IPS-18a (cell line): Measurements from ENCODE around the gene AVEN.
"Not testable (repeated sequence)": the region's sequence is repeated elsewhere in the genome, so short reads cannot be mapped to it uniquely, and the experiment has no call there.

Source experiments
- H3K27ac ChIP-seq: one replicate; pipeline ENCODE4 v1.5.1; 2013; ENCODE audit warnings: low read length
- H3K27me3 ChIP-seq: one replicate; pipeline ENCODE4 v1.6.1; 2013; ENCODE audit warnings: mild to moderate bottlenecking, low read length; ENCODE audit not compliant: control insufficient read depth, insufficient read depth
- H3K36me3 ChIP-seq: one replicate; pipeline ENCODE4 v1.6.1; 2013; ENCODE audit warnings: low read depth, low read length; ENCODE audit not compliant: control insufficient read depth
- H3K4me1 ChIP-seq: one replicate; pipeline ENCODE4 v1.6.1; 2013; ENCODE audit warnings: low read depth, low read length; ENCODE audit not compliant: control insufficient read depth
- H3K4me3 ChIP-seq: one replicate; pipeline ENCODE4 v1.5.1; 2013; ENCODE audit warnings: low read length
- H3K9ac ChIP-seq: one replicate; pipeline ENCODE4 v1.6.1; 2013; ENCODE audit warnings: mild to moderate bottlenecking, low read length, moderate library complexity
- H3K9me3 ChIP-seq: one replicate; pipeline ENCODE4 v1.6.1; 2013; ENCODE audit warnings: low read depth, low read length; ENCODE audit not compliant: control insufficient read depth

Gene AVEN

DNA sequence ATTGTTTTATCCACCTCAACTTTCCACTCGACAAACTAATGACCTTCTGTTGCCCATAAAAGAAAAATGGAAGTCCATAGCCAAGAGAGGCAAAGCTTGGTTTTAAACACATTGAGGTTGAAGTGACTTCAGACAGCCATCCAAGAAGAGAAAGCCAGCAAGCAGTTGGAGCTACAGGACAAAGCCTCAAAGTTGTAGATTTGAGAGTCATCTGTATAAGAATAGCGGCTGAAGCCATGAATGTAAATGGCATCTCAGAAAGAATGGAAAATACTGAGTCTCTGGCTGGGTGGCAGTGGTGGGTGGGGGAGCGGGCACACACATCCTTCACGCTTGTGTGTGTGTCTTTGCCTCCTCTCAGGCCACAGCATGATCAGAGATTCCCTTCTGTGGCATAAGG lies 194.8 kb downstream of the AVEN start:
- Histone ChIP-seq H3K27ac (no peak overlapping the region), H3K9ac (no peak overlapping the region)

DNA sequence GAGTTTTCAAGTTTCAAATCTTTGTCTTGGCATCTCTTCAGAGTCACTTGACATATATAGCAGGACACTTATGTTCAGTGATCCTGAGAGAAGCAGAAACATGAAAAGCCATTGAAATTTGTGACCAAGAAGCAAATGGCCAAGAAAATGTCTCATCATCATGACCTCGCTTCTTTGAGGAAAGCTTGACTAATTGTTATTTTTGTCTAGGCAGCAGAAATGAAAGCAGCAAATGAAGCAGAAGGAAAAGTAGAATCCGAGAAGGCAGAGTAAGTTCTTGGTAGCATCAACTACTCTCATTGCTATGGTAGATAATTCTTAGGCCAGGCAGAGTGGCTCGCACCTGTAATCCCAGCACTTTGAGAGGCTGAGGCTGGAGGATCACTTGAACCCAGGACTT lies 198.4 kb downstream of the AVEN start:
- H3K9ac ChIP-seq: no peak overlapping the region
- no peak overlapping the region for H3K4me3 ChIP-seq
- no peak overlapping the region for H3K27ac ChIP-seq
- no peaks in the 10 kb centered on the region for H3K9me3 ChIP-seq
- H3K36me3 ChIP-seq: no peaks in the 10 kb centered on the region
- no peaks in the 10 kb centered on the region for H3K27me3 ChIP-seq
- peaks cover 19% of the 10 kb centered on the region for H3K4me1 ChIP-seq

More for the DNA sequence above, 194.8 kb downstream of the AVEN start:
- Histone ChIP-seq H3K4me1 (peaks cover 16% of the 10 kb centered on the region), H3K4me3 (peak overlapping the region; percentile 18), H3K27me3 (no peaks in the 10 kb centered on the region), H3K9me3 (no peaks in the 10 kb centered on the region), H3K36me3 (no peaks in the 10 kb centered on the region)

DNA sequence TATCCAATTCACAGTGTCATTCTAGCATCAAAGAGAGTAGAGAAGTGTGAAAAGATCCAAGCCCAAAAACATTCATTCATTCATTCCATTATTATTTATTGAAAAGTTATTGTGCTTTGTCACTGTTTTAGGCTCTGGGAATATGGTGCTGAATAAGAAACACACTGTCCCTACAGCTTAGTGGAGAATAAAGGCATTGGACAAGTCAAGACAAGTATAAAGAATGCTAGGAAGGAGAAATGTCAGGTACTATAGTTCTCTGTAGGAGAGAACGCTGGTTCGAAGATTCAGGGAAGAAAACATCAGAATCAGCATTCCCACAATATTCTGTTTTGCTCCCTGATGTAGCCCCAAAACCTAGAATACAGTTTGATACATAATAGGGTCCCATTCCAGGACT lies 199.5 kb downstream of the AVEN start:
- Histone ChIP-seq H3K27me3 (no peaks in the 10 kb centered on the region), H3K9ac (no peak overlapping the region), H3K4me3 (no peak overlapping the region), H3K4me1 (peaks cover 26% of the 10 kb centered on the region), H3K36me3 (no peaks in the 10 kb centered on the region), H3K27ac (no peak overlapping the region), H3K9me3 (no peaks in the 10 kb centered on the region)

DNA sequence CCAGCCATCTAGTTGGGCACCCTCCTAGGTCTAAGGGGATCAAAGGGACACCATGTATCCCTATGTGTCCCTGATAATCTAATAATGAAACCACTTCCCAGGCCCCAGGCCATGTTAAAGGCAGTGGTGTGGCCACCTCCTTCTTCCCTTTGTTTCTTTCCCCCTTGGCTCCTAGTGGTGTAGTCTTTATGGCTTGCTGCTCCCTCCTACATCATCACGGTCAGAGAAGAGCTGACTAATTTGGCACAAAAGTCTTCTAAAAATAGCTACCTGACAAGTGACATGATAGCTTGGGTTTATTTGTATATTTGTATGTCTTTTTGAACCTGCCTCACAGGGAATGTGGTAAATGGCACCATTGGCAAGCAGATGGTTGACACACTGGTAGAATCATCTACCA lies 201.7 kb downstream of the AVEN start:
- no peaks in the 10 kb centered on the region for H3K27me3 ChIP-seq
- H3K4me1 ChIP-seq: peaks cover 19% of the 10 kb centered on the region
- no peaks in the 10 kb centered on the region for H3K36me3 ChIP-seq
- no peak overlapping the region for H3K4me3 ChIP-seq
- H3K27ac ChIP-seq: no peak overlapping the region
- H3K9me3 ChIP-seq: no peaks in the 10 kb centered on the region
- no peak overlapping the region for H3K9ac ChIP-seq

DNA sequence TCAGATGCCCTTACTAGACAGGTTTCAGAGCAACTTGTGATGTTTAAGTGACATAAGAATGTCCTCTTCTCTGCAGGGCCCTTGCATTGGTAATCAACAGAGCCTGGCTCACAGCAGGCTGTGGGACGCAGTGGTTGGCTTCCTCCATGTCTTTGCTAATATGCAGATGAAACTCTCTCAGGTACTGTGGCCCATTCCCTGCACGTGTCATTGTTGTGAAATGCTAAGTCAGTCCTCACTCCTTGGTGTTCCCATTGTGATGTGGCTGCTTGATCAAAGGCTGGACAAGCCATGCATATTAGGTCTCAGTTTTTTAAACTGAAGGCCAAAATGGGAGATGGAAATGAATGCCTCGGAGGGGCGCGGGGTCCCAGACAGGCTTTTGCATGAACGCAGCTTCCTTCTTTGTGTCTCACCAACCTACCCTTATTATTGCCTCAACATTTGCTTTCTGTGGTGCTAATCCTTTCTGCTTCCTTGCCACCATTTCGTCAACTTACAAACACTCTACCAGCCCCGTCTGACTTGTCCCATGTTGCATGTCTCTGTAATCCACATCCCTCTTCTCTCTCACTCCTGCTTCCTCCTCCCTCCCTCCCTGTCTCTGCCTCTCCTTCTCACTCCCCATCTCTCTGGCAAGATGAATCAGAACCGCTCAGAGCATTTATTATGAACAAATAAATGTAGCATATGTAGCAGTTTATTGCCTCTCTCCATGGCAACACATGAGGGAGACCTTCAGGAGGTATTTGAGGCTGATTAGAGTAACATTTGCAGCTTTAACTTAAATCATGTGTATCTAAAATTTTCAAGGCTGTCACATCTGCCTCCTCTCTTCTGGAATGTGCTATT lies 203.9 kb downstream of the AVEN start:
- no peaks in the 10 kb centered on the region for H3K27me3 ChIP-seq
- peaks cover 19% of the 10 kb centered on the region for H3K4me1 ChIP-seq
- H3K9ac ChIP-seq: no peak overlapping the region
- no peaks in the 10 kb centered on the region for H3K36me3 ChIP-seq
- H3K9me3 ChIP-seq: no peaks in the 10 kb centered on the region
- peak overlapping the region; percentile 36 for H3K27ac ChIP-seq
- H3K4me3 ChIP-seq: peak overlapping the region; percentile 35

DNA sequence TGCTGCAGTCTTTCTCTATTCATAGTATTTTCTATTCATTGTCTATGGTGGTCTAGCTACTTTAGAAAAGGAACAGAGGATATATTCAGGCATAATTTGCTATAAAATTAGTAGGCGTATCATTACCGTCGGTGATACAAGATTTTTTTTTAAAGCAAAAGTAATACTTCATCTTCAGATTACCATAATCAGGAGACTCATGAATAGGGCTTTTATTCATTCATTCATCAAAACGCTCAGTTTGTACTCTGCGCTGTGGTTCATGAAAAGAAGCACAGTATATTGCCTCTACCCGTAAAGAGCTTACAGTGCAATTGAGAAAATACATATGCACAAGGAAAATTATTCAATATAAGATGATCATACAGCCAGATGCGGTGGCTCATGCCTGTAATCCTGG lies 207.4 kb downstream of the AVEN start:
- peaks cover 19% of the 10 kb centered on the region for H3K4me1 ChIP-seq
- H3K27ac ChIP-seq: no peak overlapping the region
- no peaks in the 10 kb centered on the region for H3K36me3 ChIP-seq
- H3K4me3 ChIP-seq: no peak overlapping the region
- H3K27me3 ChIP-seq: no peaks in the 10 kb centered on the region
- no peaks in the 10 kb centered on the region for H3K9me3 ChIP-seq
- H3K9ac ChIP-seq: no peak overlapping the region

DNA sequence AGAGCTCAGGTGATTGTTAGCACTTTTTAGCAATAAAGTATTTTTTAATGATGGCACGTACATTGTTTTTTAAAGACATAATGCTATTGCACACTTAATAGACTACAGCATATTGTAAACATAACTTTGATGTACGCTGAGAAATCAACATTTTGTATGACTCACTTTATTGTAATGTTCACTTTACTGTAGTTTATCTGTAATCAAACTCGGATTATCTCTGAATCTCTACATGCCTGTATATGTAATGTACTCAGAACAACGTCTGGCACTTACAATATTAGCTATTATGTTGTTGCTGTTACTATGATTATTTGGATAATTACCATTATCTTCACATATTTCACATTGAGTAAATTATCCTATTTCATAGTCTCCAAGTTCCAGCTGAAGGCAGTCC lies 208.7 kb downstream of the AVEN start:
- Histone ChIP-seq H3K4me1 (peaks cover 14% of the 10 kb centered on the region), H3K9me3 (no peaks in the 10 kb centered on the region), H3K27me3 (no peaks in the 10 kb centered on the region), H3K4me3 (no peak overlapping the region), H3K36me3 (no peaks in the 10 kb centered on the region), H3K27ac (no peak overlapping the region), H3K9ac (no peak overlapping the region)

DNA sequence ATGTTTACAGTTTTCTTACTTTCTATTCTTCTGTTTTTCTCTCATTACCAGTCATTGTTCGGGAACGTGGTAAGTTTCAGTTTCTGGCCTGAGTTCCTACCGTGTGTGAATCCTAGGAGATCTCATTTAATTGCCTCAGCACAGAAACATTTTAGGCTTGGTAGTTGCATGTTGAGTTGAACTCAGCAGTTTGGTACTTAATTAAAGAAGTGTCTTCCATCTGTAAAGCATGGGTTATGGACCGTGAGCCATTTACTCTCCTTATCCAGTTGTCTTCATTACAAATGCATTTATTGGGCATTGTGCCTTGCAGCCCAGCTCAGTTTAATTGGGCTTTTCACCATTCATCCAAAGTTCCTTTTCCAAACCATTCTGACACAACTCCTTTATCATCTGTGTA lies 212.8 kb downstream of the AVEN start:
- Histone ChIP-seq H3K4me1 (peaks cover under 1% of the 10 kb centered on the region), H3K9me3 (no peaks in the 10 kb centered on the region), H3K27me3 (no peaks in the 10 kb centered on the region), H3K9ac (no peak overlapping the region), H3K36me3 (no peaks in the 10 kb centered on the region), H3K4me3 (no peak overlapping the region), H3K27ac (no peak overlapping the region)

DNA sequence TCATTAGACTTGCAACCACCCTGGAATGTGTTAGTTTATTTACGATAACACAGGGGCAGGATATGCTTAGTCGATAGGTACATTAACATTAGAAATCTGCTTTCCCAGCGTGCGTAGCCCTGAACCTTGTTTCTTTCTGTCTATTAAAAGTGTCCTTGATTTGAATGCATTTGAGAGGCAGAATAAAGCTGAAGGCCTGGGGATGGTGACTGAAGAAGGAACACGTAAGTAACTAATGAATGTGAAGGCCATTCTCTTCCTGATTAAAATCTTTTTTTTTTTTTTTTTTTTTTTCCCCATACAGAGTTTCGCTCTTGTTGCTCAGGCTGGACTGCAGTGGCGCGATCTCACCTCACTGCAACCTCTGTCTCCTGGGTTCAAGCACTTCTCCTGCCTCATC lies 213.6 kb downstream of the AVEN start:
- no peaks in the 10 kb centered on the region for H3K27me3 ChIP-seq
- H3K27ac ChIP-seq: no peak overlapping the region
- H3K4me1 ChIP-seq: peaks cover 4% of the 10 kb centered on the region
- no peak overlapping the region for H3K9ac ChIP-seq
- H3K36me3 ChIP-seq: no peaks in the 10 kb centered on the region
- H3K4me3 ChIP-seq: no peak overlapping the region
- H3K9me3 ChIP-seq: no peaks in the 10 kb centered on the region

DNA sequence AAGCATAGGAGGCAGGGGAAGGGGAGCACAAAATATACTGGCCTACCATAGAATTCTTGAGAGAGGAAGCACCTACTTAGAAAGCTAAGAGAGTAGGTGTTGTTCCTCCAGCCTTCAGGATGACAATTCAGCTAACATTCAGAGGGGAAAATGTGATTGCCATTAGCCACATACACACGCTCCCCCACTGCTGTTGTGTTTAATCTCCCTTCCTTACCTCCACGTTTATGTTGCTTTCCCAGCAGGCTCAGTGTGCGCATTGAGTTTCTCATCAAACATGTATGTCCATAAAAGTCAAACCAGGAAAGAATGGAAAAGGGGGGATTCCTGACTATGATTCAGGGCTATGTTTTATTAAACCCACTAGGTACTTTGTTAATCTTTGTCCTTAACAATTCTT lies 215.9 kb downstream of the AVEN start:
- H3K36me3 ChIP-seq: no peaks in the 10 kb centered on the region
- peaks cover 4% of the 10 kb centered on the region for H3K4me1 ChIP-seq
- no peak overlapping the region for H3K27ac ChIP-seq
- H3K9me3 ChIP-seq: no peaks in the 10 kb centered on the region
- no peak overlapping the region for H3K9ac ChIP-seq
- no peaks in the 10 kb centered on the region for H3K27me3 ChIP-seq
- H3K4me3 ChIP-seq: no peak overlapping the region

DNA sequence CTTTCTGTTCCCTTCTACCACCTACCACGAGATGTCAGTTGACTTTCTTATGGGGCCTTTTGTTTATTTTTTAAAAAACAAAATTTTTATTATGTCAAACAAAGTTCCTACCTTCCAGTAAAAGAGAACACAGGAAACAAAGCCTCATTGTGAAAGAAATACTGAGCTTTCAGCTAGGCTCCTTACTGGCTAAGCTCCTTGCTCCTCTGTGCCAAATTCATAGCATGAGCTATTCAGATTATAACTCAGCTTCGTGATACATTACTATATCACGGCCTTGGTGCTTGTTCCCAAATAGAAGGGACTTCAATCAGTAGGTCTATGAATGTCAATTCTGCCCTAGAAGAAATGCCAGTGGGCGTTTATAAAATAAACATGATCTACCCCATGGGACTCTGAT lies 216.5 kb downstream of the AVEN start:
- H3K4me3 ChIP-seq: no peak overlapping the region
- H3K9ac ChIP-seq: no peak overlapping the region
- no peak overlapping the region for H3K27ac ChIP-seq
- H3K9me3 ChIP-seq: no peaks in the 10 kb centered on the region
- H3K4me1 ChIP-seq: peaks cover 4% of the 10 kb centered on the region
- H3K36me3 ChIP-seq: no peaks in the 10 kb centered on the region
- H3K27me3 ChIP-seq: no peaks in the 10 kb centered on the region

DNA sequence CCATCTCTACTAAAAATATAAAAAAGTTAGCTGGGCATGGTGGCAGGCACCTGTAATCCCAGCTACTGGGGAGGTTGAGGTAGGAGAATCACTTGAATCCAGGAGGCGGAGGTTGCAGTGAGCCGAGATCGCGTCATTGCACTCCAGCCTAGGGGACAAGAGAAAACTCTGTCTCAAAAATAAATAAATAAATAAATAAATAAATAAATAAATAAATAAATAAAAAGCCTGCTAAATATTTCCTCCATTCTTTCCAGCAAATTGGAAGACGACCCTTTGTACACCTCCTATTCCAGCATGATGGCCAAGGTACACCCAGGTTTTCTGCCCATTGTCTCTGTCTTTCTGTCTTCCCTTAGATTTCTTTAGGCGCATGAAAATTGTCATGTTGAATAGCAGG lies 219.5 kb downstream of the AVEN start:
- H3K9me3 ChIP-seq, H3K36me3 ChIP-seq, H3K4me3 ChIP-seq, H3K27me3 ChIP-seq, H3K9ac ChIP-seq, H3K4me1 ChIP-seq, H3K27ac ChIP-seq: not testable (repeated sequence)
